ENCODE data around the gene KRTAP10-6.
"Not testable (repeated sequence)": the region's sequence is repeated elsewhere in the genome, so short reads cannot be mapped to it uniquely, and the experiment has no call there.

Gene KRTAP10-6

GRCh38 chr21:44598061-44598460 is 5.8 kb upstream of the KRTAP10-6 start:
- DNase-seq (ENCODE audit: low read depth) = no peak

- no peak for DNase-seq (ENCODE audit: low read depth)
Observed at GRCh38 chr21:44596068-44596725, 3.9 kb upstream of the KRTAP10-6 start.

- DNase-seq (ENCODE audit: low read depth) = no peak
Observed at GRCh38 chr21:44595524-44595923, 3.2 kb upstream of the KRTAP10-6 start.

- no peak for DNase-seq (ENCODE audit: low read depth)
Observed at GRCh38 chr21:44594406-44594916, 2.2 kb upstream of the KRTAP10-6 start.

GRCh38 chr21:44593598-44594405 is 1.5 kb upstream of the KRTAP10-6 start:
- DNase-seq (ENCODE audit: low read depth) = no peak

- DNase-seq (ENCODE audit: low read depth) = not testable (repeated sequence)
Observed at GRCh38 chr21:44591801-44592130, 539 bp downstream of the KRTAP10-6 start.

GRCh38 chr21:44590897-44591800 is 1.2 kb downstream of the KRTAP10-6 start:
- DNase-seq (ENCODE audit: low read depth) = not testable (repeated sequence)

GRCh38 chr21:44590311-44590721 is 2.0 kb downstream of the KRTAP10-6 start:
- no peak for DNase-seq (ENCODE audit: low read depth)

GRCh38 chr21:44589586-44590305 is 2.6 kb downstream of the KRTAP10-6 start:
- DNase-seq (ENCODE audit: low read depth) = no peak

- DNase-seq (ENCODE audit: low read depth) = no peak
Observed at GRCh38 chr21:44589094-44589493, 3.2 kb downstream of the KRTAP10-6 start.

- no peak for DNase-seq (ENCODE audit: low read depth)
Observed at GRCh38 chr21:44585892-44586291, 6.4 kb downstream of the KRTAP10-6 start.

GRCh38 chr21:44583800-44584147 is 8.5 kb downstream of the KRTAP10-6 start:
- no peak for DNase-seq (ENCODE audit: low read depth)

GRCh38 chr21:44583089-44583799 is 9.1 kb downstream of the KRTAP10-6 start:
- DNase-seq (ENCODE audit: low read depth) = no peak

- DNase-seq (ENCODE audit: low read depth) = no peak
Observed at GRCh38 chr21:44582055-44582454, 10.2 kb downstream of the KRTAP10-6 start.

- DNase-seq (ENCODE audit: low read depth) = no peak
Observed at GRCh38 chr21:44581158-44581557, 11.1 kb downstream of the KRTAP10-6 start.

- not testable (repeated sequence) for DNase-seq (ENCODE audit: low read depth)
Observed at GRCh38 chr21:44580231-44580821, 12.0 kb downstream of the KRTAP10-6 start, which contains the start of gene KRTAP10-5. Gene KRTAP10-5 (minus strand): TSS chr21:44580604. CDS start chr21:44580578, 26 bp downstream.

GRCh38 chr21:44579833-44580144 is 12.5 kb downstream of the KRTAP10-6 start:
- DNase-seq (ENCODE audit: low read depth) = no peak

GRCh38 chr21:44579056-44579832 is 13.1 kb downstream of the KRTAP10-6 start:
- DNase-seq (ENCODE audit: low read depth) = no peak

- DNase-seq (ENCODE audit: low read depth) = no peak
Observed at GRCh38 chr21:44578371-44579055, 13.8 kb downstream of the KRTAP10-6 start.
